HT1080 (cell line): Measurements from ENCODE around the gene ITGA5. TPM values are rescaled to one million over a fixed set of nuclear protein-coding genes. Genes with fewer than 3 reads are reported as not detected.

Experiments used
- DNase-seq: peaks from one replicate; pipeline ENCODE4 v3.0.0-alpha.2; 2015; ENCODE audit warnings: low read depth
- polyA plus RNA-seq, 2 experiments: library from polyadenylated mRNA; depleted of rRNA; stranded (reverse); fragments of >200 nt; gene quantifications; 2 replicates each; pipeline ENCODE4 v1.2.3, GENCODE V29; 2015
- total RNA-seq: library from RNA; depleted of rRNA; stranded (reverse); fragments of >200 nt; shearing (Covaris generic); gene quantifications from 2 replicates; pipeline ENCODE4 v1.2.3, GENCODE V29; 2014; rRNA removed

The ITGA5 gene
- total RNA-seq: 150 and 163 TPM in 2 replicates
- polyA plus RNA-seq (2015; cell fraction: cytosol; rRNA removed): 230 and 231 TPM in 2 replicates
- 490 and 542 TPM in 2 replicates for polyA plus RNA-seq (2015; cell fraction: nucleus; rRNA removed)

DNA sequence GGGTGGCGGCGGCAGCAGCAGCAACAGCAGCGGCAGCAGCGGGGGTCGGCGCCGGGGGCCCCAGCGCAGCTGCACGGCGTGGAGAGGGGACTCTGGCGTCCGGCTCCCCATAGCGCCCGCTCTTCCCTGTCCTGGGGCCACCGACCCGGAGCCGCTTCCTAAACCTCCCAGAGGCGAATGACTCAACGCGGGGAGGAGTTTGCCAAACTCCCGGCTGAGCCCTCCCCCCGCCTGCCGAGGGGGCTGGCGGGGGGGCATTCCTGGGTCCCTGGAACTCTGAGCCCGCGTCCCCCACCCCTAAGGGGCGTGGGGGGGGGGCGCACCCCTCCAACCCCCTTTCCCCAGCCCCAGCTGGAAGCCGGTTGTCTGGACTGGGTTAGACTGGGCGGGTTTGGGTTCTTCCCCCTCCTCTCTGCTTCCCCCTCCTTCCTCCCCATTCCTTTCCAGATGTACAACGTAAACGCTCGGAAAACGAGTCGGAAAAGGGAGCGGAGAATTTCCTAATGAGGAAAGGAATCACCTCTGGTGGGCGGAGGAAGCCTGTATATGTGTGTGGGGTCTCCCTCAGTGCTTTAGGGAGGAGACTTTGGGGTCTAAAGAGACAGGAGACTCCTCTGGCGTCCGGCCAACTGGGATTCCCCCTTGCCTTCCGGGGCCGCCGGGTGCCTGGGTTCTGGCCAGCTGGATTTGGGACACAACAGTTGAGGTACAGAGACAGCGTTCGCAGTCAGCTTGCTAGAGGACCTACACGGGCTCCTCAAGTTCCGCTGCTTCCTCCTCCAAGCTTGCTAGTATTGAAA lies at the start of gene ITGA5:
TSS of gene ITGA5 (minus strand) at position 179 of the 800 bp plus-strand sequence. CDS start at position 111, 68 bp downstream.
- peak; percentile 57 for DNase-seq

DNA sequence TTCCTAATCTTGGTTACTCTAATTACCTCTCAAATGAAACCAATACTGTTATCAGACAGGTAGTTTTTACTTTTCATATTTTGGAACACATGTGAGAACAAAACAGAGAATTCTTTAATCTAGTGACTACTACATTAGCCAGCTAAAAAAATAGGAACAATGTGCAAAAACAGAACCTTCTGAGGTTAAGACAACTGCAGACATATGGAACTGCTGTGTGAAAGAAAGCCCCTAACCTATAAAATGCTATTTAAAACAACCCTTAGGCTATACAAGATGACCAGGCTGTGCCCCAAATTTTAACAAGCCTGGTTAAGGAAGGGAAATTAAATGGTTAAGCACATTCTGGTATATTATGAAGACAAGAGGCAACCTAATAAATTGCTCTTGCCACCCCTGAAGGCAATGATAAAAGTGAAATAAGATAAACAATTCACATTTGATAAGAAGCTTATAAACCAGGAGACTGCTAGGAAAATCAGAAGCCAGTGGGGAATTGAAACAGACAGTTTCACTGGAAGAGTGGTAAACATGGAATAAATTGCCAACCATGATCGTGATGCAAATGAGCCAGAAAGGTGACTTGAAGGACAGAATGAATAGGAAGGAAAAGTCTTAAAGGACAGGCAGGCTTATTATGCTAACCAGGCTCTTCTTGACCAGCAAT lies 46.9 kb upstream of the ITGA5 start:
- no peak for DNase-seq

DNA sequence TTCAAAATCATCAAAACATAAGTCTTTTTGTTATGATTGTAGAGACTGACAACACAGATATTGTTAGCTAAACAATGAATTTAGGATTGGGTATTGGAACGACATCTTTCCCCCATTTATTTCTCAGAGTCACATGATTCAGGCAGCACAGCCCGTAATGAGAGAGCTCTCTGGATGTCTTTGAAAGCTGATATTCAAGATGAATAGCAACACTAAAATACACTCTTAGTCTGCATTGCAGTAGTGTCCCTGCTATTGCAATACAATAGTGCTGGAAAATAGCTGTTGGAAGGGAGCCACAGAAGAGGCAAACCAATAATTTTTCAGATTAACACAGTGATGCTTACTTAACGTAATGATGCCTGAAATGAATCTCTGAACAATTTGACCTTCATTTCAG lies 44.4 kb upstream of the ITGA5 start:
- no peak for DNase-seq

DNA sequence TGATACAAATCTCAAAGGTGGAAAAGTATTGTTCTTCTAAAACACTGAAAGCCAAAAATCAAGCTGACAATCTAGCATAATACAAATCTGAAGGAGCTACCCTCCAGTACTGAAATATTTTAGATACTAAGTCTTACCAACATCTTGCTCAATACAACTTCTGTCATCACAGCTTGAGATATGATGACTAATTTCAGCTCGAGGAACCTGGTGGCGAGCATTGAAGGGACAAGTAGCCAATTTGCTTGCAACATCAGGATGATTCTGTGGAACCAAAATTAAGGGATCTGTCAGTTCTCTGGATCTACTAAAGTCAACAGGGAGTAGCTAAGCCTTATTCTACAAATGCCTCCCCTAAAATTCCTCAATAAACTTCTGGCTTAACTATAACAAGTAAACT lies 44.0 kb upstream of the ITGA5 start:
- DNase-seq: peak; percentile 15

DNA sequence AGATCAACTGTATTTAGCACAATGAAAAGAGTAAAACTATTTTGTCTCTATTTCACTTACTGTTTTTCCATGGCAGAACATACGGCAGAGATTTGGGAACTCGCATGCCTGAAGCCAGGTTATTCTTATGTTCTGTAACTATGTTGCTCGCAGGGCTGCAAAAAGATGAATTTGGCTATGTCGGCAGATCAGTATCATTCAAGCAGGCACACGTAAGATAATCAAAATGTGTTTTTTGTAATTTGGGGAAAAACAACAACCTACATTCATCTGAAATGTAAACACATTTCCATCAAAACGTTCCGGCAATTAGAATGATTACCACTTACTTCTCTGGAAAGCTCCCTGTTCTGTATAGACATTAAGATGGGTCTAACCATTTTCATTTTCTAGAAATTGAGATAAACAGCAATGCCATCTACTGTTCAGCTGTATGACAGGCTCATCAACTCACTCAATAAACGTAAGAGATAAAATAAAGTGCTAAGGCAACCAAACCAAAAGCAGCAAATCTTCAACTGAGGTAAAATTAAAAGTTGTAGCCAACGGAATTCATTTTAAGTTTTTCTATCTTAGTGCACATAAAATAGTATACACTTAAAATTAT lies 41.4 kb upstream of the ITGA5 start:
- no peak for DNase-seq

DNA sequence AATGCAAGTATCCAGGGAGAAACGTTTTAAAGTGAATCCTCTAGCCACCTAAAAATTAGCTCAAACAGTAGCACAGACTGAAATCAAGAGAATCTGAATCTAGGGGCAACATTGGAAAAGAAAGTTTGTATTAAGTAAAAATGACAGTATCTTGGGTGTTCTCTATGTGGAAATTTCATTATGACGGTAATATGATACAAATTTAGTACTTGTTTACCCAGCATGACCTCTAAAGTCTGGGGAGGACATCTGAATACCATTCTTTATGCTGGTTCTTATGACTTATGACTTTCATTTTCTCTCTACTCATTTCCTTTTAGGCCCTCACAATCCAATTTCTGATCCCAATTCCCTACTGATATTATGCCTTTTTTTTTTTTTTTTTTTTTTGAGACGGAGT lies 40.3 kb upstream of the ITGA5 start:
- no peak for DNase-seq

DNA sequence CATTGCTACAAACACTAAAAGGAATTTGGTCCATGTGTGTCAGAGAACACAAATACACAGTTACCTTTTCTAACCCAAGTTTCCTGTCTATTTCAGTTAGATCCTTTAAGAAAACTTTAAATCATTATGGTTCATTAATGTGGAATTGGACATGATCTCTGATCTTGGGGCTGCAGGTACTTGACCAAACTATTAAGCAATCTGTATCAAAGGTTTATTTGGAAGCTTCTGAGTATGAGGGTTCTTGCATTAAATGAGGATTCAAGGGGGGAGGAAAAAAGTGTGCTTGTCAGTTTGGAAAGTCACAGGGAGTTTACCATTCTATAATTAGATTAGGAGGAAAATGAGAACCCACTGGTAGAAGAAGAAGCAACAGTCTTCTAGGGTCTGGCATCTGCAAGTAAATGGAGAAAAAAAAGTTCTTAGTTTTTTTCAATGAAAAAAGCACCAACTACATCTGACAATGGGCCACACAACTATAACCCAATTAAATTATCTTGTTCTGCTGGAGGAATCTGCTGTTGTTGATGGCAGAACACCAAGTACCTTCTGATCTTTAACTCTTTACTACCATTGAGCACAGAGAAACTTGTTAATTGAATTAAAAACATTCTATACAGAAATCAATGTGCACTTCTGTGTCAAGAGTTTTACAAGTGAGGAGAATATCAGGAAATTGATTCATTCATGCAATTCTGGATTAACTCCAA lies 36.8 kb upstream of the ITGA5 start:
- DNase-seq: no peak

DNA sequence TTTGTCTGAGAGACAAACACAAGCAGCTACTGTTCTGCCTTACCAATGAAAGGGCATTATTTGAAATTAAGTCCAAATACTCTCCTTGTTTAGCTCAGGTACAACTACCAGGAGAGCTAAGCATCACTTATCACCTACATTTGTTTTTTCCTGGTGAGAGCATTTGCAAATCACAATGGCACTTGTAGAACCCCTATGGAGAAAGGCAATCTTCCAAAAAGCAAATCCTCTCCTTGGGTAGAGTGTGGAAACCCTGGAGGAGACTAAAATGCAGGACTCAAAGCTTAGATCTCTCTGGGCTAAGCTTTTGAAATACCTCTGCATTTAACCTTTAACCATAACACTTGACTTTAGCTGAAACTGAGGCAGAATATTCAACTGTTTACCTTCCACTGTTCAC lies 33.6 kb upstream of the ITGA5 start:
- no peak for DNase-seq

DNA sequence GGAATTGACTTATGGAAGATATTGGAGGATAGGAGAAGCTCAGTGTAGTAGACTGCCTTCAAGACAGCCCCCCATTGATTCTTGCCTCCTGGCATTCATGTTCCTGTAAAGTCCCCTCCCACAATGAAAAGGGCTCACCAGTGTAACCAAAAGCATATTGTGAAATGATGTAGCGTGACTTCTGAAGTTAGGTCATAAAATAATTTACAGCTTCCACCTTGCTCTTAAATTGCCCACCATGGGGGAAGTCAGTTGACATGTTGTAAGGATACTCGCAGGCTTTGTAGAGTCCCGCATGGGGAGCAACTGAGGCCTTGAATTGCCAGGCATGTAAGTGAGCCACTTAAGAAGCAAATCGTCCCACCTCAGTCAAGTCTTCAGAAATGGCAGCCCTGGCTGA lies 29.3 kb upstream of the ITGA5 start:
- no peak for DNase-seq

DNA sequence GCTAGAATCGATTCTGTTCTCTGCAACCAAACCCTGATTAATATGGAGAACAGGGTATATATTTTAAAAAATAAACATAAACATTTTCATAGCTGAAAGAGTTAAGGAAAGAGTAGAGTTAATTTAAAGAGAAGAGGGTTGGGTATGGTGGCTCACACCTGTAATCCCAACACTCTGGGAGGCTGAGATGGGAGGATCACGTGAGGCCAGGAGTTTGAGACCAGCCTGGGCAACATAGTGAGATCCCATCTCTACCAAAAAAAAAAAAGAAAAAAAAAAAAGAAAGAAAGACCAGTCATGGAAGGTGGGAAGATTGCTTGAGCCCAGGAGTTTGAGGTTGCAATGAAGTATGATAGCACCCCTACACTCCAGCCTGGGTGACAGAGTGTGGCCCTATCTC lies 28.9 kb upstream of the ITGA5 start:
- DNase-seq: no peak

DNA sequence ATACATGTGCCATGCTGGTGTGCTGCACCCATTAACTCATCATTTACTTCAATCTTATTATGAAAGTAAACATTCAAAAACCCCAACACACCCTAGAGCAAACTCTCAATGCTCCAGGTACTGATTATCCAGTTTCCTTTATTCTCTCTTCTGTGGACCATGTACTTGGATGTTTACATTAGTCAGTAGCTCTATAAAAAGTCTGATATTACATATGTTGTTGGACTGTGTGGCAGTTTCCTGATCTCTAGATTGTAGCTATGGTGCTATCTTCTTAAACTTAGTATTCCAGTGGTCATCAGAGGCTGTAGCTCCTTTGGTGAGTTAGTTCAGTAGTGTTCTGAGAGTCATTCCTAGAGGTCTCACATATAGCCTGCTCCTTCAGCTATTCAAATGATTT lies 25.1 kb upstream of the ITGA5 start:
- DNase-seq: no peak

DNA sequence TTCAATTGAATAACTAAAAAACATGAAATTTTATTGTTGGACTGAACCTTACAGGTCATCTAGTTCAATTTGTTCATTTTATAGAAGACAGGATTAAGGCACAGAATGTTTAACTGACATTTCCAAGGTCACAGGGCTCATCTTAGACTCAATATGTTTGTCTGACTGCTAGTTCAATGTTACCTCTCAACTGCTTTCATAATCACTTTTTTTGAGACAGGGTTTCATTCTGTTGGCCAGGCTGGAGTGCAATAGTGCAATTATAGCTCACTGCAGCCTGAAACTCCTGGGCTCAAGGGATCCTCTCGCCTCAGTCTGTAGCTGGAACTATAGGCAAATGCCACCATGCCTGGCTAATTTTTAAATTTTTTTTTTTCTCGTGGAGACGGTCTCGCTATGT lies 24.4 kb upstream of the ITGA5 start:
- DNase-seq: no peak

DNA sequence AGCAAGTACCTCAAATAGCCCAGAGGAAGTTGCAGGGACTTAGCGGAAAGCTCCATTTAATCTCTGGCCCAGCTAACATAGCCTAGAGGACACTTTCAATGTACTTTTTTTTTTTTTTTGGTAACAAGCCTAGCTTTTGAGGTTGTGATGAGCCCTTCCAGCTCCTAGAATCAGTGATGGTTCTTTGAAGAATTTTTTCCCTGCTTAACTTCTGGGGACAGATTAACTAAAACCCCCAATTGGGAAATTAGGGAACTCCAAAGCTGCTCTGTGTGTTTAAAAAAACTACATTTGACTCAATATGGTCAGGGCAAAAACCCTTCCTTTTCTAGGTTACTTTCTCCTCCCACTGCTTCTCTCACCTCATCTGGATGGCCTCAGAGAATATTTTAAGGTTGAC lies 23.9 kb upstream of the ITGA5 start:
- DNase-seq: no peak

DNA sequence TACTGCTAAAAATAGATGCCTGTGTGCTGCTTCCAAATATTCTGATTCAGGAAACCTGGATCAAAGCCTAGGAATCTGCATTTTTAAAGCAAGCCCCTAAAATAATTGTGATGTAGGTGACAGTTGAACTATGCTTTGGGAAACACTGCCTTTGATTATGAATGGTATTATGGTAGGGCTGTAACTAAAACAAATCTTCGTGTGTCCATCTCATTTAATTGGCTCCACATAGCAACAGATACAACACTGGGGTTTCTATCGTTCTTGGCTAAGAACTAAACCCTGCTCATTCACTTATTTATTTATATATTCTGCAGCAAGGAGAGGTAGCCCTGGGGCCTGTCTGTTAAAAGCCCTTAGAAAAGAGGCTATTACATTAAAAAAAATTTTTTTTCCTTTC lies 23.0 kb upstream of the ITGA5 start:
- no peak for DNase-seq

DNA sequence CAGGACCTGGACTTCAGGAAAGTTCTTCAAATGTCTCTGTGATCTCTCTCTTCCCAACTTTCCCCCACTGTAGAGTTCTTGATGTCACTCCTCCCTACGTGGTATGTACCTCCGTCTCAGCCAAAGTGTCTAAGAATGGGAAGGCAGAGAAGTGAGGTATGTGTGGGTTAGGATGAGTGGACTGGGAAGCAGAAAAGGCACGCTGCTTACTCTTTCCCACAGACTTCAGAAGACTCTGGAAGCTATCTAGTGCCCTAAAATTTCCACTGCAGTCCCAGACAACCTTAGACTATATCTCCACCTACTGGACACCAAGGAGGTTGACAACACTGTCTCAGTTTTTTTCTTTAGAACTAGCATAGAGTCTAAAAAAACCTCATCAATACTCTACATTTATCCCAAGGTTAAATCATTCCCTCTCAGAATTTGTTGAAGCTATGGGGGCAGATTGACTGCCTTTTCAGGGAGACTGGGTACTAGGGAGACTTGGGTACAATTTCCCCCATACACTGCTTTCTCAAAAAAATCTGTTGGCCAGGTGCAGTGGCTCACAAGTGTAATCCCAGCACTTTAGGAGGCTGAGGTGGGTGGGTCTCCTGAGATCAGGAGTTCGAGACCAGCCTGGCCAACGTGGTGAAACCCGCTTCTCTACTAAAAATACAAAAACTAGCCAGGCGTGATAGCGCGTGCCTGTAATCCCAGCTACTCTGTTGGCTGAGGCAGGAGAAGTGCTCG lies 20.6 kb upstream of the ITGA5 start:
- peak; percentile 66 for DNase-seq

DNA sequence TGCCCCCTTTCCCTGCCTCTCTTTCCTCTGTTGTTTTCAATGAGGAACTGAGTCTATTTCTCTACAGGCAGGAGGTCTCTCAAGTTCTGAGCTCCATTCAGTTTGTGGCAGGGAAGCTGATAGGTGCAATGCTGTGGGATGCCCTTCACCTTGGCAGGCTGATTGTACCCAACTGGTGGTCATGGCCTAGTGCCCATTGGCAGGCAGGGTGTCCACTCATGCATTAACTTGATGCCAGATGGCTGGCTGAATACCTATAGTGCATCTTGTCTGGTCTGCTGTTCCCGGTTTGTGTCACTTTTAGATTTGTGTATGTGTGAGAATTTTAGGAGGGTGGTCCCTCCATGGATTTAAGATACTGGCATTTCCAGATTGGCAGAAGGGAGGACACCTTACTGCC lies 20.0 kb upstream of the ITGA5 start:
- no peak for DNase-seq

DNA sequence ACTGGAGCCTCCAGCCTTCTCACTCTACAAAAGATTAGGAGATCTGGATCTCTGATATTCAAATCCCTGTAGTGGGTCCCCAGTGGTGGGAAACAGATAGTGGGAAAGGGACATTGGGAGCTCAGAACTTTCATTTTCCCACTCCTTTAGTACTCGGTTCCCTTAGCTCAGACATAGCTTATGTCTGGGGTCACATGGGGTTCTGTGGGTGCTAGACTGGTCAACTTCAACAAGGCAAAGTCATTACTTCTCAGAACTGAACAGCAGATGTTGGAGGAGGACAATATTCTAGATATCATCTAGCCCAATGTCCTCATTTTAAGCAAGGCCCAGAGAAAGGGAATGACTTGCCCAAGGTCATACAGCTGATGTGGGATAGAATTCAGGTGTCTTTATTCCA lies 19.5 kb upstream of the ITGA5 start:
- DNase-seq: no peak

DNA sequence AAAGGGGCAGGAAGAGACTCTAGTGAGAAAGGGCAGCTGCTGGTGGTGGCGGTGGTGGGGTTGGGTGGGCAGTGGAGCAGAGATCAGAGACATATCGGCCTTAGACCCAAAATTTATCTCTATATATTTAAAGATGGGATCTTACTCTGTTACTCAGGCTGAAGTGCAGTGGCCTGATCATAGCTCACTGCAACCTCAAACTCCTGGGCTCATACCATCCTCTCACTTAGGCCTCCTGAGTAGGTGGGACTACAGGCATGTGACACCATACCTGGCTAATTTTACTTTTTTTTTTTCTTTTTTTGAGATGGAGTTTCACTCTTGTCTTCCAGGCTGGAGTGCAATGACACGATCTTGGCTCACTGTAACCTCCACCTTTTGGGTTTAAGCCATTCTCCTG lies 18.6 kb upstream of the ITGA5 start:
- DNase-seq: no peak

DNA sequence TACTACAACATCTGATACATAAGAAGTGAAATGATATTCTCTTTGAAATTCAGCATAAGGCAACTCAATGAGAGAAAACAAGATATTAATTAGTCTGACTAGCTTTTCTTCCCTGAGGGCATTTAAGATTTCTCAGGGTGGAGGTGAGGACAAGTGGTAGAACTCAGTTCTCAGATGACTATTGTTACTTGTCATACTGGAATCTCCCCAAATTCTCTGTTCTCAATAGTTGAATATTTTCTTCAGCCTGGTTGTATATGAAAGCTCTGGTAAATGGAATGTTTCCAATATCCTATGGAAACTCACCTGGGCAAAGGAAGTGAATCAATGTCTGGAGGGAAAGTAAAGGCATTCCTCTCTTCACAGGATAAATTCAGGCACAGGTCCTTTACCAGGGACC lies 18.2 kb upstream of the ITGA5 start:
- no peak for DNase-seq

DNA sequence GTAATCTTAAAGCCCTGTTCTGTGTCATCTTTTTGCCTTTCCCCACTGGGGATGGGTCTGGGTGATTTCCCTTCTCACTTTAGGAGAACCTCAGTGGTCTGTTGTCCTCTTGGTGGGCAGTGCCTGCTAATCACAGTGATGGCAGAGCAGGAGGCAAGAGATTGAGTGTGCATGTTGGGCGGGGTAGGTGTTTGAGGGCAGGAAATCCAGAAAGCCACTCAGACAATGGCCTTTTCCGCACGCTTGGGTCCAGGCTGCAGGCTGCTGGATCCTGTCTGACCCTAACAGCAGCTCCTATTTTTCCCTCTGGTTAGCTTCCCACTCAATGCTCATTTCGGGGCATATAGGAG lies 13.7 kb upstream of the ITGA5 start:
- DNase-seq: no peak
